GM23248 (cell line): Measurements from ENCODE around the gene ANKLE2.

Experiments
- EZH2 ChIP-seq: fragments of 200-600 bp; sonication (generic); IDR thresholded peaks from 2 replicates; pipeline ENCODE4 v1.6.1; 2018; ENCODE audit warnings: antibody characterized with exemption, mild to moderate bottlenecking; ENCODE audit not compliant: insufficient read depth, poor library complexity, severe bottlenecking
- EZH2phosphoT487 ChIP-seq: fragments of 200-600 bp; sonication (generic); IDR thresholded peaks from 2 replicates; pipeline ENCODE4 v1.6.1; 2018; ENCODE audit warnings: antibody characterized with exemption, moderate library complexity, mild to moderate bottlenecking, low read depth; ENCODE audit not compliant: insufficient read depth

- TF ChIP-seq EZH2, result no peak
- no peak for TF ChIP-seq EZH2phosphoT487
These were observed 72.4 kb downstream of the ANKLE2 start for GRCh38 chr12:132689227-132689626.
